GM21737 (cell line): ENCODE results near the gene TIMP3.

Experiments used
- ATAC-seq: cut with Tn5 transposase; IDR thresholded peaks from one replicate; pipeline ENCODE4 v1.9.1; 2021; ENCODE audit warnings: mild to moderate bottlenecking, moderate library complexity; ENCODE audit not compliant: unreplicated experiment

The TIMP3 gene

GRCh38 chr22:32877196-32877595 lies 75.7 kb downstream of the TIMP3 start:
- no peak for ATAC-seq

DNA sequence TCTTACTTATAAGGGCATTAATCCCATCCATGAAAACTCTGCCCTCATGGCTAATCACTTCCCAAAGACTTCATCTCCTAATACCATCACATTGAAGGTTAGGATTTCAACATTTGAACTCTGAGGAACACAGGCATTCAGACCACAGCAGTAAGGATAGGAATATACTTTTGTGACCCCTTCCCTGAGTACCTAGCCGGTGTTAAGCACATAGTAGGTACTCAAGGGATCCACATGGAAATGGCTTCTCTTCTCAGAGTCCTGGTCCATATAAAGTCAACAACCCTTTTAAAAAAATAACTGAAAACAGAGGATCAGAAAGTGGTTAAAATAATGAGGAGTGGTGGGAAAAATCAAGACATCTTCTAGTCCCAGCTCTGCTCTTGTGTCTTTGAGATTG lies 78.0 kb downstream of the TIMP3 start:
- no peak for ATAC-seq

GRCh38 chr22:32880061-32880460 lies 78.6 kb downstream of the TIMP3 start:
- no peak for ATAC-seq

GRCh38 chr22:32880505-32880892 lies 79.0 kb downstream of the TIMP3 start:
- no peak for ATAC-seq

DNA sequence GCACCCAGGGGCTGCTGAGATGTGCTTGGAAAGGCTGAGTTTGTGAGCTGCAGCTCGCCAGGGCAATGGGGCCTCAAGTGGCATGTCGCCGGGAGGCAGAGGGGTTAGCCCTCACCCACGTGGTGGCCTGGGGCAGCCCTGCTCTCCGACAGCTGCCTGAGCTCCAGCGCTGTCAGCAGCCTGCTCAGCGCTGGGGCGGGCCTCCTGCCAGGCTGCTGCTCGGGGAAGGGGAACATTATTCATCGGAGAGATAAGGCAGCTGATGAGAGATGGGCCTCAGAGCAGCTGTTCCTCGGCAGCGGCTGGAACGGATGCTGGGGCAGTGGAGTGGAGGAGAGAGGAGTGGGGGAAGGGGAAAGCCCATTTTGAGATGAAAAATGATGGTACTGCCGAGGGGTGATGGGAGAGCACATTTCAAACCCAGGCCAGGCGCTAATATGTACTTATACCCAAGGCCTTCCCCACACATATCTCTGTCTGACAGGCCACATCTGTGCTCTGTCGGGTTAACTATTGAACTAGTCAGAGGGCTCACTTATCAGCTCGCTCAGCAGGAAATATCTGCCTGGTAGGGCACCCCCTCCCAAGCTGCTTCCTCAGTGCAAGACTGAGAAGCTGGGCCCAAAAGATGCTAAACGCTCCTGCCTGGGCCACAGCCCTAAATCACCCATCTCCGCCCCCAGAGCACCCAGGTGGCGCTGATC lies 79.5 kb downstream of the TIMP3 start:
- no peak for ATAC-seq

DNA sequence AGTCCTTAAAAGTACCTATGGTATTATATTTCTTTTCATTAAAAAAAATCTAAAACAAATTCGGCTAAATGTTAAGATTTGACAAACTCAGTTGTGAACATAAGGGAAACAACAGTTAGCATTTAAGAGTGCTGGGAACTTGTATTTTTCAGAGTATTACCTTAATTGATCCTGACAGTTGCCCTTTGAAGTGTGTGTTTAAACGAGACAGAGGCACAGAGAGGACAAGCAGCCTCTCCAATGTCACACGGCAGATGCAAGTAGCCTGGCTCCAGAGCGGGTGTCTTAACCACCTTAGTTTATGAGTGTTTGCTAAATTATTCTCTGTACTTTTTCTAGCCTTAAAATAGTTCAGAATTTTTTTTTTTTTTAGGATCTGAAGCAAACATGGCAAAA lies 80.9 kb downstream of the TIMP3 start:
- ATAC-seq = no peak

GRCh38 chr22:32882774-32883530 lies 81.4 kb downstream of the TIMP3 start:
- no peak for ATAC-seq

DNA sequence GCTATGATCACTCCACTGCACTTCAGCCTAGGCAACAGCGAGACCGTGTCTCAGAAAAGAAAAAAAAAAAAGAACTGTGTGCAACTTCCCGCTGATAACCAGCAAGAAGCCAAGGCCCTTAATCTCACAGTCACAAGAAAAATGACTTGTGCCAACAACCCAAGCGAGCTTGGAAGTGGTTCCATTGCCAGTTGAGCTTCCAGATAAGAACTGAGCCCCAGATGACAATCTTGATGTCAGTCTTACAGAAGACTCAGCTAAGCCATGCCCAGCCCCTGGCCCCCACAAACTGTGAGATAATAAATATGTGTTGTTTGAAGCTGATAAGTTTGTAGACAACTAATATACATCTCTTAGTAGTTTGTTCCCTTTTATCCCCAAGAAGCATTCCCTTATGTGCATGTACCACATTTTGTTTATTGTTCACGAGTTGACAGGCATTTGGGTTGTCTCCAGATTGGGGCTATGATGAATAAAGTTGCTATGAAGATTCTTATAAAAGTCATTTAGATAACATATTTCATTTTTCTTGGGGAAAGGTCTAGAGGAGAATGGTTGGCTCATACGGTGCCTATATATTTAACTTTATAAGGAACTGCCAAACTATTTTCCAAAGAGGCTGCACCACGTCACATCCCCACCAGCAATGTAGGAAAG lies 85.9 kb downstream of the TIMP3 start:
- ATAC-seq = no peak

DNA sequence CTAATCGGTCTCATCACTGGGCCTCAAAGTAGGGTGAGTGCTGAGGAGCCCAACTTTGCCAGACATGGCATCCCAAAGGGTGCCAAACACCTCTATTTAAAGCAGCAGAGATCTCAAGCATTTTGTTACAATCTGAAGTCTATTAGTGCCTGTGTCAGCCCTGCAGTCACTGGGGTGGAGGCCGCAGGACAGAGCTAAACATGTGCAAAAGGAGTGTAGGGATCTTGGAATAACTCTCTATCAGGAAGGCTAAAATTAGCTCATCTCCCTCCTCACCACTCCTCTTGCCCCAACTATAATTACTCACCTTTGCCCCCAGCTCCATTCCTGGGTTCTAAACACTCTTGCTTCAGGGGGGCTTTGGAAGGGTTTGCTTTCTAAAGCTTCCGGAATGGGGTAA lies 87.5 kb downstream of the TIMP3 start:
- ATAC-seq = no peak

GRCh38 chr22:32896891-32897290 lies 95.4 kb downstream of the TIMP3 start:
- no peak for ATAC-seq

DNA sequence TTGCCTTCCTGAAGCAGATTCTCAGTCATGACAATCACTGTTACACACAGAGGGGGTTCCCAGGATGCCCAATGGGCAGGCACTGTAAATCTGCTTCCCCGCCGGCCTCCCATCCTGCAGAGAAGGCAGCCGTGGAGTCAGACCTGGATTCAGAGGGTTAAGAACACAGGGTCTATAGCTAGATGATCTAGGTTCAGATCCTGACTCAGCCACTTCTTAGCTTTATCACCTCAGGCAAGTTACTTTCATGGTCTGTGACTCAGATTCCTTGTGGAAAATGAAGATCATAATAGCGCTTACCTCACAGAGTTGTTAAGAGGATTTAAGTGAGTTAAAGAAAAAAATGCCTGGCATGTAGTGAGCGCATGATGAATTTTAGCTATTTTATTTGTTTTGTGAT lies 95.9 kb downstream of the TIMP3 start:
- ATAC-seq = no peak

GRCh38 chr22:32900886-32901635 lies 99.6 kb downstream of the TIMP3 start:
- ATAC-seq = no peak

- ATAC-seq = no peak
Observed at GRCh38 chr22:32901925-32902324, 100.4 kb downstream of the TIMP3 start.

DNA sequence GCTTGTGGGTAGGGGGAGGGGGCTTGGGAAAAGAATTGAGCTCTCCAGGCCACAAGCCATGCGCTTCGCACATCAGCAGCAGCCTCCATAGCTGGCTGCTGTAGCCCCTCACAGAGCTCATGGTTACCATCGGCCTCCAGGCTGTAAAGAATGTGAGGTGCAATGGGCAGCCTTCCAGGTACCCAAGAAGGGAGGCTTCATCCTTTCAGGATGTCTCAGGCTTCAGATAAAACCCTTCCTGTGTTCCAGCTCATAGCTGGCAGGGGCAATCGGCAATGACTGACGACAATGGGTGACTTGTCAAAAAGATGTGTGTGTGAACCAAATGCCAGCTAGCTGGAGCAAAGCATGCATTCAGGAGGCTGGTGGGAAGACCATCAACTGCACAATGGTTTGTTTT lies 102.0 kb downstream of the TIMP3 start:
- no peak for ATAC-seq

DNA sequence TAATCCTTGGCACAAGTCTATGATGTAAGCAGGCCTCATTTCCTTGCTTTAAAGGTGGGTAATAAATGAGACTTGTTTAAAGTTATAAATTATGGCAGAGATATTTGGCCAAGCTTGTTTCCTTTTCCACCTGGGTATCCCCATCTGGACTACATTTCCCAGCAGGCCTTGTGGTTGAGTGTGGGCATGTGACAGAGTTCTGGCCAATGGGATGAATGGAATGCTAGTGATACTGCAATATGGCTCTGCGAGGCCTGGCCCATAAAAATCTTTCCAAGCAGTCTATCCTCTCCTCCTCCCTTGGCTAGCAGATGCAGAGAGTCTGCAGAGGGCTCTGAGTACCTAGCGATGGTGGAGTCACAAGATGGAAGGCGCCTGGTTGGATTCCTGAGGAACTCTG lies 102.5 kb downstream of the TIMP3 start:
- ATAC-seq = no peak

- ATAC-seq = no peak
Observed at GRCh38 chr22:32905400-32905799, 103.9 kb downstream of the TIMP3 start.

DNA sequence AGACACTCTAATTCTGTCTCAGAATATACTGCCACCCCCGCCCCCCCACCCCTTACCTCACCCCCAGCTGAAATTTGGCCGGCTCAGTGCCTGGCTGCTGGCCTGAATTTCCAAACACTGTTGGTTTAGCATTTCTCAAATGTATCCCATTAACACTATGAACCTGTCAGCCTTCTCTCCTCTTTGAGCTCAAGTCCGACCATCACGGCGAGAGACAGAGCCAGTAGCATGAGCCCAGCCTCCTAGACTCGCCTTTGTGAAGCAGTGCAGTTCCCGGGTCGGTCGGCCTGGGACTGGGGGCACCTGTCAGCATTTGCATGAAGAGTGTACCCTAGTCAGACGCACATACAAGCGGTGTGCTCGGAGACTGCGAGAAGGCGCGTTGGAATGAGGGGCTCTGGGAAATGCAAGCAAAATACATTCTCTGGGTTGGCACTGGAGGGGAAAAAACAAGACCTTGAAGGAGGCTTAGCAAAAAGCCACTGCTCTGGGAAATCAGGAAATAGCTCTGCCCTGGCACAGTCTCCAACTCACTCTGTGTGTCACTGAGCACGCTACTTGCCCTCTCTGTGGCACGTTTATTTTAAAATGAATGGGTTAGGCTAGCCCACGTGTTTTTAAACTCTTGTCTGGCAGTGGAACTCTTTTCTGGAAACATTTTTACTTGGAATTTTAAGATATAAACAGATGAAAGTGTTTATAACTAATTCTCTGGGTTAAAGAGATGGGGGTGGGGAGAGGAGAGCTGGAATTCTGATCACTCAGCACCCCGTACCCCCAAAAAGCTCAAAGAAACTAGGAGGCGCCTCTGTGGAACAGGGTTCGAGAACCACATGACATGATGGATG lies 108.3 kb downstream of the TIMP3 start:
- ATAC-seq = no peak

- no peak for ATAC-seq
Observed at GRCh38 chr22:32910429-32910772, 108.9 kb downstream of the TIMP3 start.

- ATAC-seq = no peak
Observed at GRCh38 chr22:32911503-32911902, 110.0 kb downstream of the TIMP3 start.
